ENCODE results near the gene HAUS5.
"Not testable (repeated sequence)": the region's sequence is repeated elsewhere in the genome, so short reads cannot be mapped to it uniquely, and the experiment has no call there.

HAUS5 gene

DNA sequence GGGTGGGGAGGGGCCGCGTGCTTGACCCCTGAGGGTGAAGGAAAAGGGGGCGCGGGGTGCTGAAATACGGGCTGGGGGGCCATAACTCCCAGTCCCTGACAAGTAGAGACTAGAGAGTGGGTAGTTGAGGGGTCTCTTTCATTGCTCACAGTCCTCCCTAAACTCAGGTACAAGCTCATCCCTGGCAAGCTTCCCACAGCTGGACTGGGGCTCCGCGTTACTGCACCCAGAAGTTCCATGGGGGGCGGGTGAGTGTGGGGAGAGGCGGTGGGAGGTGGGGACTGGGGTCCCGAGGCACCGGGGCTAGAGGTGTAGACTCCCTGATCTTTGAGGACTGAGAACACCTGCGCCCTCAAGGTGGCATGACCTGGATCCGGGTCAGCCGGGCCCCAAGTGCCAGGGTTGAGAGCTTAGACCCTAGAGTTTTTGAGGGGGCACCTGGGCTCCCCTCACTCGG, 30.3 kb downstream of the HAUS5 start:
- peak overlapping the region; percentile 94 for H2AFZ ChIP-seq (ENCODE audit: low read length, unreplicated experiment)
- no peaks in the 10 kb centered on the region for H3K79me2 ChIP-seq (ENCODE audit: control insufficient read depth, insufficient read depth, low read length, unreplicated experiment)
- no peaks in the 10 kb centered on the region for H3K27me3 ChIP-seq (ENCODE audit: insufficient read depth, low read length)
- peak overlapping the region; percentile 74 for H3K4me3 ChIP-seq (ENCODE audit: low read depth, low read length)
- no peaks in the 10 kb centered on the region for H3K36me3 ChIP-seq (ENCODE audit: insufficient read depth, low read length)
- peaks cover 5% of the 10 kb centered on the region for H3K4me1 ChIP-seq (ENCODE audit: control insufficient read depth, insufficient read depth, low read length, unreplicated experiment)
- no peak overlapping the region for H3K27ac ChIP-seq (ENCODE audit: low read depth, low read length)

DNA sequence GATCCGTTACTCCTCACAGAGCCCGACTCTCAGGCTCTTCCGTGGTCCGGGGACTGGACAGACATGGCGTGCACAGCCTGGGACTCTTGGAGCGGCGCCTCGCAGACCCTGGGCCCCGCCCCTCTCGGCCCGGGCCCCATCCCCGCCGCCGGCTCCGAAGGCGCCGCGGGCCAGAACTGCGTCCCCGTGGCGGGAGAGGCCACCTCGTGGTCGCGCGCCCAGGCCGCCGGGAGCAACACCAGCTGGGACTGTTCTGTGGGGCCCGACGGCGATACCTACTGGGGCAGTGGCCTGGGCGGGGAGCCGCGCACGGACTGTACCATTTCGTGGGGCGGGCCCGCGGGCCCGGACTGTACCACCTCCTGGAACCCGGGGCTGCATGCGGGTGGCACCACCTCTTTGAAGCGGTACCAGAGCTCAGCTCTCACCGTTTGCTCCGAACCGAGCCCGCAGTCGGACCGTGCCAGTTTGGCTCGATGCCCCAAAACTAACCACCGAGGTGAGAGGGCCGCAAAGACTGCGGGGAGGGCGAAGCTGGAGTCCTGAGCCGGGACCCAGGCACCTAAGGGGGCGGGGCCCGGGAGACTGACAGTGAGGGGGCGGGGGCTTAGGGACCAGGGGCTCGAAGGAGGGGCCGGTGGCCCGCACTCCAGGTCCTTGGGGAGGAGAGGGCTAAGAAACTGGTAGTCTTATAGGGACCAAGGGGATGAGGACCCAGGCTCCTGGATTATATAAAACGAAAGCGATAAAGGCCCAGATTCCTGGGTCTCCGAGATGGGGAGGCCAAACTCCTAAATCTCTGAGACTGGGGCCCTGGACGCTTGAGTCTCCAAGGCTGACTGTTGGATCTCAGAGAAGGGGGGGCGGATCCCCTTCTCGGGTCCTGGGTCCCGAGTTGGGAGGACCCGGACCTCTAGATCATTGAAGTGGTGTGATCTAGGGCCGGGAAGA, 31.0 kb downstream of the HAUS5 start:
- Histone ChIP-seq H2AFZ (ENCODE audit: low read length, unreplicated experiment) (peak overlapping the region; percentile 94), H3K4me3 (ENCODE audit: low read depth, low read length) (peak overlapping the region; percentile 74), H3K27me3 (ENCODE audit: insufficient read depth, low read length) (no peaks in the 10 kb centered on the region), H3K36me3 (ENCODE audit: insufficient read depth, low read length) (no peaks in the 10 kb centered on the region), H3K4me1 (ENCODE audit: control insufficient read depth, insufficient read depth, low read length, unreplicated experiment) (peaks cover 5% of the 10 kb centered on the region), H3K79me2 (ENCODE audit: control insufficient read depth, insufficient read depth, low read length, unreplicated experiment) (peaks cover 4% of the 10 kb centered on the region), H3K27ac (ENCODE audit: low read depth, low read length) (peak overlapping the region; percentile 16; the same call in 1 of the 2 replicates)

DNA sequence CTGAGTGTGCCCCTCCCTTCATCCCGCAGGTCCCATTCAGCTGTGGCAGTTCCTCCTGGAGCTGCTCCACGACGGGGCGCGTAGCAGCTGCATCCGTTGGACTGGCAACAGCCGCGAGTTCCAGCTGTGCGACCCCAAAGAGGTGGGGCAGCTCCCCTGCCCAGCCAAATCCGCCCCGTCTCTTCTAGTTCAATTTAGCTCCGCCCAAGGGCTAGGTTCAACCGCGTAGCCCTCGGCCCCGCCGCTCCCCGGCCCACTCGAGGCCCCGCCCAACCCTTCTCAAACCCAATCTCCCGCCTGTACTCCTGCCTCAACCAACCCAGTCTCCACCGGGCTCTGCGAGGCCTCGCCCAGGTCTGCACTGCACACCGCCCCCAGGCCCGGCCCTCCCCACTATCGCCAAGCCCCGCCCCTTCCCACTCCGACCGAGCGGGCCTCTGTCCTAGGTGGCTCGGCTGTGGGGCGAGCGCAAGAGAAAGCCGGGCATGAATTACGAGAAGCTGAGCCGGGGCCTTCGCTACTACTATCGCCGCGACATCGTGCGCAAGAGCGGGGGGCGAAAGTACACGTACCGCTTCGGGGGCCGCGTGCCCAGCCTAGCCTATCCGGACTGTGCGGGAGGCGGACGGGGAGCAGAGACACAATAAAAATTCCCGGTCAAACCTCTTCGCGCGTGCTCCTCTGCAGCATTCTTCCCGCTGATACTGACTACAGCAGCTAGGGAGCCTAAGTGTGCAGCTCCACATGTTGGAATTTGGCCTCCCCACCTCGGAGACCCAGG, 31.9 kb downstream of the HAUS5 start:
- Histone ChIP-seq H3K27me3 (ENCODE audit: insufficient read depth, low read length) (no peaks in the 10 kb centered on the region), H3K79me2 (ENCODE audit: control insufficient read depth, insufficient read depth, low read length, unreplicated experiment) (peaks cover 12% of the 10 kb centered on the region), H2AFZ (ENCODE audit: low read length, unreplicated experiment) (peak overlapping the region; percentile 94), H3K27ac (ENCODE audit: low read depth, low read length) (peak overlapping the region; percentile 16; the same call in 1 of the 2 replicates), H3K4me3 (ENCODE audit: low read depth, low read length) (peak overlapping the region; percentile 74), H3K36me3 (ENCODE audit: insufficient read depth, low read length) (no peaks in the 10 kb centered on the region), H3K4me1 (ENCODE audit: control insufficient read depth, insufficient read depth, low read length, unreplicated experiment) (peaks cover 5% of the 10 kb centered on the region)

DNA sequence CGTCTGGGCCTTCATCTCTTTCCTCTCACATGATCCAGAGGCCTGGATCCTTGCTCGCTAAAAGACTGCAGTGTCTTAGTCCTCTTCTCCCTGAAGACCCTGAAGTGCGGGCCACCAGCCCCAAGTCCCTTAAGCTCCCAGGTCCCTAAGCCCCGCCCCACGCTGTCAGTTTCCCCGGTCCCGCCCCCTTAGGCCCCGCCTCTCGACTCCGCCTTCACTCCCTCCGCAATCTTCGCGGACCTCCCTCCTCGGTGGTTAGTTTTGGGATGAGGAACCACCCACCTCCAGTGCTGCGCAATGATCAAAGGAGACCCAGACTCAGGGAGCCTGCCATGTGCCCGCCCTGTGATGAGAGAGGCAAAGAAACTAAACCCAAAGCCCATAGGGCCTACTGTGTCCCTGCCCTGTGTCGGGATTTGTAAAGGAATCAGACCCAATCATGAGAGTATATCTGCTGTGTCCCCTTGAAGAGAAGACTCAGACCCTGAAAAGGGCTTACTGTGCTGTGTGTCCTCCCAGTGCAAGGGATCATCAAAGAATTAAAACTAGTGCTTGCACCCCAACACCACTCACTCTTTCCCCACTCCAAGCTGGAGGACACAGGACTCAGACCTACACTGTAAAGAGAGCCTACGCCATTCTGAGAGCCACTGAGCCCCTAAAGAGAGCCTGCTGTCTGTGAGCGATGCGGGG, 32.6 kb downstream of the HAUS5 start:
- Histone ChIP-seq H3K4me3 (ENCODE audit: low read depth, low read length) (peak overlapping the region; percentile 74), H2AFZ (ENCODE audit: low read length, unreplicated experiment) (peak overlapping the region; percentile 68), H3K27ac (ENCODE audit: low read depth, low read length) (no peak overlapping the region), H3K79me2 (ENCODE audit: control insufficient read depth, insufficient read depth, low read length, unreplicated experiment) (peaks cover 17% of the 10 kb centered on the region), H3K4me1 (ENCODE audit: control insufficient read depth, insufficient read depth, low read length, unreplicated experiment) (peaks cover 5% of the 10 kb centered on the region), H3K36me3 (ENCODE audit: insufficient read depth, low read length) (no peaks in the 10 kb centered on the region), H3K27me3 (ENCODE audit: insufficient read depth, low read length) (no peaks in the 10 kb centered on the region)

DNA sequence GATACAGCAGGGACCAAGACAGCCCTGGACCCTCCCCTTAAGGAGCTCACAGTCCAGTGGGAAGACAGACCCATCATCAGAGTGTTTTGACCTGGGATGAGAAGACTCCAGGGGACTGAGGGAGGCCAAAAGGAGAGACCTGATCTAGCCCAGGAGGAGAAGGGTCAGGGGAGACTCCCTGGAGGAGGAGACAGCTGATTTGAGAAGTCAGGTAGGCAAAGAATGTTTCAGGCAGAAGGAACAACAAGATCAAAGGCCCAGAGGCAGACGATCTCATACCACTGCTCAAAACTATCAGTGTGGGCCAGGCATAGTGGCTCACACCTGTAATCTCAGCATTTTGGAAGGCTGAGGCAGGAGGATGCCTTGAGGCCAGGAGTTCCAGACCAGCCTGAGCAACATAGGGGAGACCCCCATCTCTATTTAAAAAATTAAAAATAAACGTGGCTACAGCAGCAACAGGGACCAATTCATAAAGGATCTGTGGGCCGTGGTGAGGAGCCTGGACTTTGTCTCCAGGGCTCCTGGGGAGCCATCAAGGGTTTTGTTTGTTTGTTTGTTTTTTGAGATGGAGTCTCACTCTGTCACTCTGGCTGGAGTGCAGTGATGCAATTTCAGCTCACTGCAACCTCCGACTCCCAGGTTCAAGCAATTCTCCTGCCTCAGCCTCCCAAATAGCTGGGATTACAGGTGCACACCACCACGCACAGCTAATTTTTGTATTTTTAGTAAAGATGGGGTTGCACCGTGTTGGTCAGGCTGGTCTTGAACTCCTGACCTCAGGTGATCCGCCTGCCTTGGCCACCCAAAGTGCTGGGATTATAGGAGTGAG, 33.4 kb downstream of the HAUS5 start:
- no peak overlapping the region for H3K27ac ChIP-seq (ENCODE audit: low read depth, low read length)
- peaks cover 24% of the 10 kb centered on the region for H3K79me2 ChIP-seq (ENCODE audit: control insufficient read depth, insufficient read depth, low read length, unreplicated experiment)
- peaks cover 5% of the 10 kb centered on the region for H3K4me1 ChIP-seq (ENCODE audit: control insufficient read depth, insufficient read depth, low read length, unreplicated experiment)
- no peaks in the 10 kb centered on the region for H3K36me3 ChIP-seq (ENCODE audit: insufficient read depth, low read length)
- H3K4me3 ChIP-seq (ENCODE audit: low read depth, low read length): no peak overlapping the region
- no peak overlapping the region for H2AFZ ChIP-seq (ENCODE audit: low read length, unreplicated experiment)
- no peaks in the 10 kb centered on the region for H3K27me3 ChIP-seq (ENCODE audit: insufficient read depth, low read length)

DNA sequence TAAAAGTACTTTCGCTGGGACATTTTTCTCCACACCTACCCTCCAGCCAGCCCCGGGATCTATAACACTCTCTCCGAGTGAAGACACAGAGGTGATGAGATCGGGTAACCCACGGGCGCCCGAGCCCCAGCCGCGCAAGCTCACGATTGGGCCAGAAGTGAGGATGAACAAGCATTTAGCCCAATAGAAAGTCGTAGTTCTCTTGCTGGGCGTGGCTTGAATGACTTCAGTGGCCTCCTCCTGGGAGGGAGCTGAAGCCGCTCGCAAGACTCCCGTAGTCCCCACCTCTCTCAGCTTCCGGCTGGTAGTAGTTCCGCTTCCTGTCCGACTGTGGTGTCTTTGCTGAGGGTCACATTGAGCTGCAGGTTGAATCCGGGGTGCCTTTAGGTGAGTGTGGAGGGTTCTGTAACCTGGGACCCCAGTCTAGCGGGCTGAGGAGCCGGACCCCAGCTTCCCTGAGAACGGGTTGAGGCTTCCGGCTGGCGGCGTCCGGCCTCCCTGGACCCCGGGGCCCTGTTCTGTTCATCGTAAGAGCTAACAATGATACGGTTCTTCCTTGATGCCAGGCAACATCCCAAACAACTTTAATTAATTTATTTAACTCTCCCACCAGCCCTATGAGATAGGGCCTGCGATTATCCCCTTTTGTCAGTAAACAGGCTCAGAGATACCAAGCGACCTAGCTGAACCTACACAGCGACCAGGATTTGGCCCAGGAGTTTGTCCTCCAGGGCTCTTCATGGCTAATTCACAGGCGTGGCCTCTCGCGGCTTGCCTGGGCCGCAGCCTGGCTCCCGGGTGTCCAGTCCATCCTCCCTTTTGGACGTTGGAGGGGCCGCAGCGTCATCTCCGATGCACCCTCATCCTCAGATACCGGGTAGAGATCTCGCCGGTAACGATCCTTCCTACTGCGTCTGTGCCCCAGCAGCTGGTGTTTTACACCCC, 35.8 kb downstream of the HAUS5 start, which contains the start of gene COX6B1:
Gene COX6B1, plus strand, starts transcription at position 307 of the 945 bp plus-strand sequence. CDS start 2,921 bp downstream, outside the sequence.
- Histone ChIP-seq H3K27me3 (ENCODE audit: insufficient read depth, low read length) (no peaks in the 10 kb centered on the region), H3K79me2 (ENCODE audit: control insufficient read depth, insufficient read depth, low read length, unreplicated experiment) (peaks cover 24% of the 10 kb centered on the region), H3K4me1 (ENCODE audit: control insufficient read depth, insufficient read depth, low read length, unreplicated experiment) (no peaks in the 10 kb centered on the region), H2AFZ (ENCODE audit: low read length, unreplicated experiment) (peak within 1 kb of the TSS; percentile 76), H3K36me3 (ENCODE audit: insufficient read depth, low read length) (no peaks in the 10 kb centered on the region), H3K27ac (ENCODE audit: low read depth, low read length) (peak within 1 kb of the TSS; percentile 42; the same call in 1 of the 2 replicates), H3K4me3 (ENCODE audit: low read depth, low read length) (peak within 1 kb of the TSS; percentile 88)

DNA sequence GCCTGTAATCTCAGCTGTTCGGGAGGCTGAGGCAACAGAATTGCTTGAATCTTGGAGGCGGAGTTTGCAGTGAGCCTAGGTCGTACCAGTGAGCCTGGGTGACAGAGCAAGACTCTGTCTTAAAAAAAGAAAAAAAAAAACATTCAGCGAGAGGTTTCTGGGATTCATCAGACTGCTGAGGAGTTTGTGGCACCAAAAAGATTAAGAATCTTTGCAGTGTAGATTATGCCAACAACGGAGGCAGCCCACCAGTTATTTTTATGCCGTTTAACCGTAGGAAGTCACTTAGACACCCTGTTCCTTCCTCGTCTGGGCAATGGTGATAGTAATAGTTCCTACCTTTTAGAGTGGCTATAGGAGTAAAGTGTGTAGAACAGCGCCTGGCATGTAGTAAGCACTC, 38.0 kb downstream of the HAUS5 start:
- H3K36me3 ChIP-seq (ENCODE audit: insufficient read depth, low read length): no peaks in the 10 kb centered on the region
- no peak overlapping the region for H3K27ac ChIP-seq (ENCODE audit: low read depth, low read length)
- H3K27me3 ChIP-seq (ENCODE audit: insufficient read depth, low read length): no peaks in the 10 kb centered on the region
- H3K79me2 ChIP-seq (ENCODE audit: control insufficient read depth, insufficient read depth, low read length, unreplicated experiment): peaks cover 24% of the 10 kb centered on the region
- no peaks in the 10 kb centered on the region for H3K4me1 ChIP-seq (ENCODE audit: control insufficient read depth, insufficient read depth, low read length, unreplicated experiment)
- no peak overlapping the region for H3K4me3 ChIP-seq (ENCODE audit: low read depth, low read length)
- H2AFZ ChIP-seq (ENCODE audit: low read length, unreplicated experiment): no peak overlapping the region

DNA sequence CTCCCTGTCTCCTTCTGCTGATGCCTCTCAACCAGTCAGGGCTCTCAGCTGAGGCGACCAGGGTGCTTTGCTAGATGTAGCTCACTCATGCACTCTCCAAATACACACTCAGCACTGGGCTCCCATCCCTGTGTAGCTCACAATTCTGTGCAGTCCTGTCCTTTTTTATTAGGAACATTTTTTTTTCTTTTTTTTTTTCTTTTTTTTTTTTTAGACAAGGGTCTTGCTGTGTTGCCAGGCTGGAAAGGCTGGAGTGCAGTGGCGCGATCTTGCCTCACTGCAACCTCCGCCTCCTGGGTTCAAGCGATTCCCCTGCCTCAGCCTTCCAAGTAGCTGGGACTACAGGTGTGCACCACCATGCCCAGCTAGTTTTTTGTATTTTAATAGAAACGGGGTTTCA, 42.3 kb downstream of the HAUS5 start:
- H3K27ac ChIP-seq (ENCODE audit: low read depth, low read length); H3K4me1 ChIP-seq (ENCODE audit: control insufficient read depth, insufficient read depth, low read length, unreplicated experiment); H3K4me3 ChIP-seq (ENCODE audit: low read depth, low read length); H3K36me3 ChIP-seq (ENCODE audit: insufficient read depth, low read length); H3K79me2 ChIP-seq (ENCODE audit: control insufficient read depth, insufficient read depth, low read length, unreplicated experiment); H2AFZ ChIP-seq (ENCODE audit: low read length, unreplicated experiment); H3K27me3 ChIP-seq (ENCODE audit: insufficient read depth, low read length): not testable (repeated sequence)

DNA sequence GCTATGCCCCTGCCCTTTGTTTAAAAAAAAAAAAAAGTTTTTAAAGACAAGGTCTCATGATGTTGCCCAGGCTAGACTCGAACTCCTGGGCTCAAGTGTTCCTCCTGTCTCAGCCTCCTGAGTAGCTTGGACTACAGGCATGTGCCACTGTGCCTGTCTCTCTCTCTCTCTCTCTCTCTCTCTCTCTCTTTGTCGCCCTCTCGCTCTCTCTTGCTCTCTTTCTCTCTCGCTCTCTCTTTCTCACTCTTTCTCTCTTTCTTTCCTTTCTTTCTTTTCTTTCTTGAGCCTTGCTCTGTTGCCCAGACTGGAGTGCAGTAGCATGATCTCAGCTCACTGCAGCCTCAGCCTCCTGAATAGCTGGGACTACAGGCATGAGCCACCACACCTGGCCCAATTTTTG, 43.1 kb downstream of the HAUS5 start:
- Histone ChIP-seq H3K27me3 (ENCODE audit: insufficient read depth, low read length) (no peaks in the 10 kb centered on the region), H3K36me3 (ENCODE audit: insufficient read depth, low read length) (no peaks in the 10 kb centered on the region), H3K4me1 (ENCODE audit: control insufficient read depth, insufficient read depth, low read length, unreplicated experiment) (no peaks in the 10 kb centered on the region), H3K79me2 (ENCODE audit: control insufficient read depth, insufficient read depth, low read length, unreplicated experiment) (peaks cover 2% of the 10 kb centered on the region), H2AFZ (ENCODE audit: low read length, unreplicated experiment) (no peak overlapping the region), H3K4me3 (ENCODE audit: low read depth, low read length) (no peak overlapping the region), H3K27ac (ENCODE audit: low read depth, low read length) (no peak overlapping the region)

Data from ACC112 (cell line).